AG10803 (cell line): Measurements from ENCODE around the gene CTSS.
A peak's percentile ranks its signal among the peaks of the same experiment; 100 is the strongest.
"Not testable (repeated sequence)": the region's sequence is repeated elsewhere in the genome, so short reads cannot be mapped to it uniquely, and the experiment has no call there.

ENCODE experiments used
- DNase-seq: peaks from one replicate; pipeline ENCODE4 v3.0.0; 2010; ENCODE audit warnings: low read depth
- H3K4me3 ChIP-seq: 2 replicates; pipeline ENCODE4 v1.5.1; 2011; ENCODE audit warnings: mild to moderate bottlenecking, low read length, control low read depth
- TF ChIP-seq, protein P1 (sequence below): conservative IDR thresholded peaks from 2 replicates; pipeline ENCODE4 v1.5.1; 2011; ENCODE audit warnings: mild to moderate bottlenecking, low read length, control low read depth, inconsistent platforms

Gene CTSS

GRCh38 chr1:150807249-150808023 is 41.9 kb upstream of the CTSS start:
- peak overlapping the region; percentile 54 for H3K4me3 ChIP-seq
- DNase-seq, result peak; percentile 66
- TF ChIP-seq, protein P1, sequence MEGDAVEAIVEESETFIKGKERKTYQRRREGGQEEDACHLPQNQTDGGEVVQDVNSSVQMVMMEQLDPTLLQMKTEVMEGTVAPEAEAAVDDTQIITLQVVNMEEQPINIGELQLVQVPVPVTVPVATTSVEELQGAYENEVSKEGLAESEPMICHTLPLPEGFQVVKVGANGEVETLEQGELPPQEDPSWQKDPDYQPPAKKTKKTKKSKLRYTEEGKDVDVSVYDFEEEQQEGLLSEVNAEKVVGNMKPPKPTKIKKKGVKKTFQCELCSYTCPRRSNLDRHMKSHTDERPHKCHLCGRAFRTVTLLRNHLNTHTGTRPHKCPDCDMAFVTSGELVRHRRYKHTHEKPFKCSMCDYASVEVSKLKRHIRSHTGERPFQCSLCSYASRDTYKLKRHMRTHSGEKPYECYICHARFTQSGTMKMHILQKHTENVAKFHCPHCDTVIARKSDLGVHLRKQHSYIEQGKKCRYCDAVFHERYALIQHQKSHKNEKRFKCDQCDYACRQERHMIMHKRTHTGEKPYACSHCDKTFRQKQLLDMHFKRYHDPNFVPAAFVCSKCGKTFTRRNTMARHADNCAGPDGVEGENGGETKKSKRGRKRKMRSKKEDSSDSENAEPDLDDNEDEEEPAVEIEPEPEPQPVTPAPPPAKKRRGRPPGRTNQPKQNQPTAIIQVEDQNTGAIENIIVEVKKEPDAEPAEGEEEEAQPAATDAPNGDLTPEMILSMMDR, result no peak

GRCh38 chr1:150805899-150806298 is 40.3 kb upstream of the CTSS start:
- H3K4me3 ChIP-seq, result no peak overlapping the region
- TF ChIP-seq, protein P1, result no peak
- DNase-seq, result no peak

GRCh38 chr1:150804671-150805070 is 39.1 kb upstream of the CTSS start:
- H3K4me3 ChIP-seq, result no peak overlapping the region
- DNase-seq, result no peak
- TF ChIP-seq, protein P1, result no peak

- H3K4me3 ChIP-seq, result no peak overlapping the region
Observed at GRCh38 chr1:150799089-150799488, 33.5 kb upstream of the CTSS start.

GRCh38 chr1:150798525-150798924 is 32.9 kb upstream of the CTSS start:
- TF ChIP-seq, protein P1, result no peak
- no peak overlapping the region for H3K4me3 ChIP-seq
- peak; percentile 71 for DNase-seq

More at GRCh38 chr1:150799089-150799488, 33.5 kb upstream of the CTSS start:
- peak; percentile 23 for DNase-seq
- TF ChIP-seq, protein P1, result no peak

DNA sequence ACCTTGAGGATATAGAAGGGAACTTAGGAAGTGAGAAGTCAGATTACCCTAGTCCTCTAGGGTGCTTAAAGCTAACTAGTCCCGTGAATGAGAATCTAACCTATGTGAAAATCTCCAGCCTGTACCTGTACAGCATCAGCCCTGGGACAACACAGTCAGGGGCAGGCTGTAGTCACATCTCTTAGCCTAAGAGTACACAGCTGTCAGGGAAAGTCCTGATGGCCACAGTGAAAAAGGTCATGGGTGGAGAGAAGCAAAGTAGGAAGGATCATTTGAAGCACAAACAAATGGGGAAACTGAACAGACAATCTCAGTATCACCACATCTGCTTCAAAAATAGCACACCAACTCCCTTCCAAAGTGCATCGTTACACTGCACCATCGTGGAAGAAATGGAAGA is 30.8 kb upstream of the CTSS start:
- TF ChIP-seq, protein P1, result no peak
- DNase-seq, result no peak
- H3K4me3 ChIP-seq, result no peak overlapping the region

DNA sequence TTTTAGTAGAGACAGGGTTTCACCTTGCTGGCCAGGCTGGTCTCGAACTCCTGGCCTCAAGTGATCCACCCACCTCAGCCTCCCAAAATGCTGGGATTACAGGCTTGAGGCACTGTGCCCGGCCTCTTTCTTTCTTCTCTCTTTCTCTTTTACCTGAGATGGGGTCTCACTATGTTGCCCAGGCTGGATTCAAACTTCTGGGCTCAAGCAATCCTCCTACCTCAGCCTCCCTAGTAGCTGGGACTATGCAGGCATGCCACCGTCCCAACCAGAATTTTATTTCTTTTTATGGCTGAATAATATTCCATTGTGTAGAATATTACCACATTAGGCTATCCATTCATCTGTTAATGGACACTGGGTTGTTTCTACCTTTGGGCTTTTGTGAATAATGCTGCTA is 28.2 kb upstream of the CTSS start:
- not testable (repeated sequence) for DNase-seq, H3K4me3 ChIP-seq
